Common myeloid progenitor, CD34-positive (primary cell): ENCODE results near the gene AIFM3.

Source experiments
- CTCF ChIA-PET: fragments of 350-600 bp; sonication (Branson Sonifier 250); formaldehyde crosslinking; loops from one replicate; lab custom pipeline; 2021; ENCODE audit warnings: antibody characterized with exemption; lab: Charles Lee
- POLR2A ChIA-PET: fragments of 350-600 bp; sonication (Branson Sonifier 250); formaldehyde crosslinking; loops from one replicate; lab custom pipeline; 2021; ENCODE audit warnings: antibody characterized with exemption; lab: Charles Lee
- DNase-seq, 3 donors: peaks; one replicate each; pipeline versions ENCODE4 v3.0.0 to v3.0.0-alpha.2; 2013
- H3K27ac ChIP-seq, 2 experiments: 1 replicate in 1 of 2; 2 replicates in 1 of 2; pipeline ENCODE4 v1.7.0; 2013; ENCODE audit warnings: inconsistent platforms in 2 of 2, low read length in 2 of 2, mild to moderate bottlenecking in 2 of 2, low read depth in 1 of 2, moderate library complexity in 1 of 2; ENCODE audit not compliant: severe bottlenecking in 2 of 2, insufficient read depth in 1 of 2, poor library complexity in 1 of 2
- H3K27me3 ChIP-seq, 5 experiments: replicated peaks in 2 of 5; 1 replicate in 3 of 5; 2 replicates in 2 of 5; pipeline versions ENCODE4 v1.6.1 to v1.7.0; 2013; ENCODE audit warnings: low read length in 4 of 5, mild to moderate bottlenecking in 2 of 5, moderate library complexity in 2 of 5, inconsistent platforms in 1 of 5; ENCODE audit not compliant: insufficient read depth in 5 of 5, control insufficient read depth in 4 of 5
- H3K36me3 ChIP-seq, 4 experiments: 1 replicate in 2 of 4; 2 replicates in 2 of 4; pipeline versions ENCODE4 v1.6.1 to v1.7.0; 2013; ENCODE audit warnings: low read length in 3 of 4, control low read depth in 1 of 4, mild to moderate bottlenecking in 1 of 4; ENCODE audit not compliant: control insufficient read depth in 4 of 4, insufficient read depth in 4 of 4
- H3K4me1 ChIP-seq, 4 experiments: 1 replicate in 3 of 4; 2 replicates in 1 of 4; pipeline versions ENCODE4 v1.6.1 to v1.7.1; 2013; ENCODE audit warnings: low read length in 3 of 4, mild to moderate bottlenecking in 3 of 4, control low read depth in 1 of 4, inconsistent platforms in 1 of 4, moderate library complexity in 1 of 4; ENCODE audit not compliant: control insufficient read depth in 4 of 4, insufficient read depth in 4 of 4; ENCODE audit errors: control extremely low read depth in 1 of 4
- H3K4me3 ChIP-seq, 7 experiments: 1 replicate in 4 of 7; 2 replicates in 3 of 7; pipeline versions ENCODE4 v1.5.1 to v1.7.0; 2013; ENCODE audit warnings: mild to moderate bottlenecking in 7 of 7, low read length in 6 of 7, moderate library complexity in 6 of 7, inconsistent platforms in 2 of 7, low read depth in 2 of 7, control low read depth in 1 of 7; ENCODE audit not compliant: insufficient read depth in 4 of 7, control insufficient read depth in 1 of 7; ENCODE audit errors: extremely low read depth in 1 of 7
- H3K9me3 ChIP-seq, 5 experiments: 1 replicate in 4 of 5; 2 replicates in 1 of 5; pipeline versions ENCODE4 v1.6.1 to v1.7.1; 2013; ENCODE audit warnings: low read length in 4 of 5, mild to moderate bottlenecking in 2 of 5, inconsistent platforms in 1 of 5, low read depth in 1 of 5, moderate library complexity in 1 of 5; ENCODE audit not compliant: control insufficient read depth in 4 of 5, insufficient read depth in 2 of 5; ENCODE audit errors: control extremely low read depth in 1 of 5
- WGBS: methylation state at CpG from one replicate; pipeline ENCODE4 v1.1.5; 2013; ENCODE audit not compliant: insufficient coverage; 5-methylcytosine and 5-hydroxymethylcytosine counted together

AIFM3 gene

GRCh38 chr22:21025266-21025665, 58.2 kb downstream of the AIFM3 start:
- Histone ChIP-seq H3K27ac (no peak overlapping the region), H3K9me3 (no peaks in the 10 kb centered on the region), H3K4me3 (no peak overlapping the region), H3K4me1 (peaks cover 0 to 4% (median 0%) of the 10 kb centered on the region in 4 experiments), H3K36me3 (no peaks in the 10 kb centered on the region), H3K27me3 (peaks cover 0 to 3% (median 0%) of the 10 kb centered on the region in 5 experiments)
- CTCF ChIA-PET, result interaction anchor here (1.3 kb wide), 1 partner anchor 140 kb away, joined by 3 read pairs; no protein-coding TSS in a partner anchor
- DNase-seq, result no peak
- 38% methylated on average over 5 of the region's 8 CpGs for WGBS
- POLR2A ChIA-PET, result interaction anchor here (1.2 kb wide), 1 partner anchor 31 kb away, joined by 5 read pairs; no protein-coding TSS in a partner anchor

GRCh38 chr22:21025763-21026755, 59.0 kb downstream of the AIFM3 start:
- Histone ChIP-seq H3K36me3 (no peaks in the 10 kb centered on the region), H3K9me3 (no peaks in the 10 kb centered on the region), H3K27me3 (peaks cover 0 to 7% (median 4%) of the 10 kb centered on the region in 5 experiments), H3K27ac (no peak overlapping the region), H3K4me3 (no peak overlapping the region), H3K4me1 (peaks cover 0 to 4% (median 0%) of the 10 kb centered on the region in 4 experiments)
- no peak for DNase-seq
- WGBS, result 96% methylated on average over 24 of the region's 27 CpGs
- POLR2A ChIA-PET, result interaction anchor here (1.2 kb wide), 1 partner anchor 31 kb away, joined by 5 read pairs; no protein-coding TSS in a partner anchor
- CTCF ChIA-PET, result interaction anchor here (1.0 to 1.3 kb wide), 2 partner anchors 140 to 222 kb away, joined by 3 read pairs; no protein-coding TSS in a partner anchor

- Histone ChIP-seq H3K9me3 (no peaks in the 10 kb centered on the region), H3K4me1 (peaks cover 0 to 9% (median 3%) of the 10 kb centered on the region in 4 experiments), H3K4me3 (no peak overlapping the region), H3K36me3 (no peaks in the 10 kb centered on the region), H3K27ac (no peak overlapping the region), H3K27me3 (peaks cover 0 to 15% (median 5%) of the 10 kb centered on the region in 5 experiments)
- WGBS, result 86% methylated on average over 6 of the region's 14 CpGs
- DNase-seq, result no peak
- ChIA-PET POLR2A (no interaction called here), CTCF (interaction anchor here (0.8 to 1.3 kb wide), 3 partner anchors 10 to 223 kb away, joined by 3 read pairs; no protein-coding TSS in a partner anchor)
These were observed 60.0 kb downstream of the AIFM3 start for GRCh38 chr22:21026783-21027692.

- Histone ChIP-seq H3K27me3 (peaks cover 0 to 26% (median 10%) of the 10 kb centered on the region in 5 experiments), H3K36me3 (no peaks in the 10 kb centered on the region), H3K4me3 (no peak overlapping the region), H3K27ac (no peak overlapping the region), H3K4me1 (peaks cover 0 to 12% (median 5%) of the 10 kb centered on the region in 4 experiments), H3K9me3 (no peaks in the 10 kb centered on the region)
- ChIA-PET POLR2A (interaction anchor here (0.6 kb wide), 1 partner anchor 1544 kb away, joined by 3 read pairs; no protein-coding TSS in a partner anchor), CTCF (interaction anchor here (0.8 kb wide), 1 partner anchor 12 kb away, joined by 3 read pairs; no protein-coding TSS in a partner anchor)
- no peak for DNase-seq
- 95% methylated on average over 11 of the region's 13 CpGs for WGBS
These were observed 61.5 kb downstream of the AIFM3 start for GRCh38 chr22:21028277-21029251.

GRCh38 chr22:21029486-21030025, 62.5 kb downstream of the AIFM3 start:
- no peak overlapping the region for H3K27ac ChIP-seq
- CTCF ChIA-PET, result no interaction called here
- 90% methylated on average over 12 of the region's 12 CpGs for WGBS
- no peaks in the 10 kb centered on the region for H3K9me3 ChIP-seq
- H3K4me1 ChIP-seq, result peaks cover 0 to 12% (median 5%) of the 10 kb centered on the region in 4 experiments
- peaks cover 0 to 27% (median 15%) of the 10 kb centered on the region in 5 experiments for H3K27me3 ChIP-seq
- POLR2A ChIA-PET, result no interaction called here
- no peak for DNase-seq
- H3K36me3 ChIP-seq, result no peaks in the 10 kb centered on the region
- H3K4me3 ChIP-seq, result no peak overlapping the region
